HUES48 (cell line): ENCODE results near the gene RGL1.

Source experiments
- H3K27ac ChIP-seq: one replicate; pipeline ENCODE4 v1.7.0; 2013; ENCODE audit warnings: low read depth, low read length, inconsistent platforms
- H3K27me3 ChIP-seq: 2 replicates; pipeline ENCODE4 v1.6.1; 2013; ENCODE audit warnings: mild to moderate bottlenecking, low read length; ENCODE audit not compliant: control insufficient read depth, insufficient read depth
- H3K36me3 ChIP-seq: 2 replicates; pipeline ENCODE4 v1.6.1; 2013; ENCODE audit warnings: low read length; ENCODE audit not compliant: control insufficient read depth, insufficient read depth
- H3K4me1 ChIP-seq: 2 replicates; pipeline ENCODE4 v1.6.1; 2013; ENCODE audit warnings: mild to moderate bottlenecking, low read length; ENCODE audit not compliant: control insufficient read depth, insufficient read depth
- H3K4me3 ChIP-seq: 2 replicates; pipeline ENCODE4 v1.5.1; 2013; ENCODE audit warnings: mild to moderate bottlenecking, low read depth, low read length
- H3K9ac ChIP-seq: 2 replicates; pipeline ENCODE4 v1.6.1; 2013; ENCODE audit warnings: mild to moderate bottlenecking, low read depth, low read length, moderate library complexity
- H3K9me3 ChIP-seq: 2 replicates; pipeline ENCODE4 v1.6.1; 2013; ENCODE audit warnings: low read length; ENCODE audit not compliant: control insufficient read depth, insufficient read depth

RGL1 gene

DNA sequence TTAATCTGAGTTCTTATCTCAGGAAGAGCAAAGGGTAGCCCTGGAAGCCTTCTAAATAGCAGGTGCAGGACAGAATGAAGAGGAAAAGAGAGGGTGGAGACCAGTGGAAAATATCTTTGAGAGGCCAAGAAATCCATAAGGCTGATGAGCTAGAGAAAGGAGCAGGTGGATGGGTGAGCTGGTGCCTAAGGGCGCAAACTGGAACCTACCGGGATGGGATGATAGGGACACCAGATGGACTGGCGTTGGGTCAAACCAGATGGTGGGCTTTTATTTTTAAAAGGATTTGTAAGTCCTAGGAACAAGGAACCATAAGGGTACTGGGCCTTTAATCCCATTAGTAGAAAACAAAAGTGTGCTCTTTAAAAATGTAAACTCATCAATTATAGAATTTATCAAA is 59.7 kb downstream of the RGL1 start:
- H3K27ac ChIP-seq: no peak overlapping the region
- H3K4me3 ChIP-seq: no peak overlapping the region
- 0 out of 2 replicates have a peak, but pooled peaks cover 4% of the 10 kb centered on the region for H3K4me1 ChIP-seq
- no peaks in the 10 kb centered on the region for H3K9me3 ChIP-seq
- H3K36me3 ChIP-seq: no peaks in the 10 kb centered on the region
- no peak overlapping the region for H3K9ac ChIP-seq
- no peaks in the 10 kb centered on the region for H3K27me3 ChIP-seq

DNA sequence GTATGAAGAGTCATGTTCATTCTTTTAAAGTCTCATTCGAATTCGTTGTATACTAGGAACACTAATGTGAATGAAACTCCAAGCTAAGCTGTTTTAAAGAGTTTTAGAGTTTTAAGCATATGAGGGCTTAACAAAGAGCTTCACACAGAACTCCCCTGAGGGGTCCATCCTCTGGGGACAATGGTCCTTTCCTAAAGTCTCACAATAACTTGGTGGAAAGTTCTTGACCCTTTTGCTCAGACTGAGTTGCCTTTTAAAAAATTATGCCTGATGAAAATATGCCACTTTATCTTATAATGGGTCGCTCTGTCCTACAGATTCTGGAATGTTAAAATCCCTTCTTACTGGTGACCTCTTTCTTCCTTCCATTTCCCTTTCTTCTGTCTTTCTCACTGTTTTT is 64.3 kb downstream of the RGL1 start:
- Histone ChIP-seq H3K27ac (no peak overlapping the region), H3K27me3 (no peaks in the 10 kb centered on the region), H3K36me3 (no peaks in the 10 kb centered on the region), H3K4me3 (no peak overlapping the region), H3K4me1 (peaks cover 41% of the 10 kb centered on the region), H3K9ac (no peak overlapping the region), H3K9me3 (no peaks in the 10 kb centered on the region)

DNA sequence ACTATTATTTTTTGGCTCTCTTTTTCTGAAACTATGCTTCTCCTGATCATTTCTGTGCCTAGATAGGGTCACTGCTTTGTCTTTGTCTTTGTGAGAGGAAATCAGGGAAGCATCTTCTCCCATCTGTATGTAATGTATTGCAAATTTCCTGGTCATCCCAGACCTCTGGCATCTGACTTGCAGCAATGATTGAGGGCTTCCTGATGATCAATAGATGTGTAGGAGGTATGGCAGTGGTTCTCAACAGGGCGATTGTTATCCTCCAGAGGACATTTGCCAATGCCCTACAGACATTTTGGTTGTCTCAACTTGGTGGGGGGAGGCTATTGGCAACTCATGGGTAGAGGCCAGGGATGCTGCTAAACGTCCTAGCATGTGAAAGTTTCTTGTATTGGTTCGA is 64.7 kb downstream of the RGL1 start:
- H3K27me3 ChIP-seq: no peaks in the 10 kb centered on the region
- H3K4me1 ChIP-seq: peaks cover 41% of the 10 kb centered on the region
- H3K9me3 ChIP-seq: no peaks in the 10 kb centered on the region
- no peak overlapping the region for H3K27ac ChIP-seq
- H3K4me3 ChIP-seq: no peak overlapping the region
- H3K9ac ChIP-seq: no peak overlapping the region
- H3K36me3 ChIP-seq: no peaks in the 10 kb centered on the region

DNA sequence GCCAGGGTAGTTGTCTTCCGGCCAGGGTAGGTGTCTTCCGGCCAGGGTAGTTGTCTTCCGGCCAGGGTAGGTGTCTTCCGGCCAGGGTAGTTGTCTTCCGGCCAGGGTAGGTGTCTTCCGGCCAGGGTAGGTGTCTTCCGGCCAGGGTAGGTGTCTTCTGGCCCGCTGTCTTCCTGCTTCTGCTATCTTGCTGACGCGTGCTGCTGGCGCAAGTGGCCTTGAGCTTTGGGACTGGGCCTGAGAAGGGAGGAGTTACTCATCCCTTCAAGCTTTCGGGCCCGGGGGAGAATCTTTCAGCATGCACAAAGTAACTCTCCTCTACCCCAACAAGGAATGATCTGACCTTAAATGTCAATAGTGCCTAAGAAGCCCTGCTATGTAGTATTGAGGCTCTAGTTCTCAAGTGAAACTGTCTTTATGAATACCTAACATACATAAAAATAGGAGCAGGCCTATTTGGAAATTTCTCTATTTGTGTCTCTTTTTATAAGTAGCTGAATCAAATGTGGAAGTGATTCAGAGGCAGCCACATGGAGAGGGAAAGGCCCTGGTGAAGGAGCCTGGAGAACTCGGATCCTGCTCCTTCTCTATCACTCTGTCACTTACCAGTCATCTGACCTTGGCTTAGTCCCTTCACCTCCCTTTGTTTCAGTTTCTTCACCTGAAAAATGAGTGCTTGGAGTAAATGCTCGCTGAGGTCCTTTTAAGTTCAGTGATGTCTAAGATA is 65.6 kb downstream of the RGL1 start:
- H3K36me3 ChIP-seq: no peaks in the 10 kb centered on the region
- H3K9ac ChIP-seq: no peak overlapping the region
- H3K9me3 ChIP-seq: no peaks in the 10 kb centered on the region
- H3K4me1 ChIP-seq: peaks cover 41% of the 10 kb centered on the region
- H3K27ac ChIP-seq: peak overlapping the region; percentile 76
- H3K4me3 ChIP-seq: no peak overlapping the region
- H3K27me3 ChIP-seq: no peaks in the 10 kb centered on the region

DNA sequence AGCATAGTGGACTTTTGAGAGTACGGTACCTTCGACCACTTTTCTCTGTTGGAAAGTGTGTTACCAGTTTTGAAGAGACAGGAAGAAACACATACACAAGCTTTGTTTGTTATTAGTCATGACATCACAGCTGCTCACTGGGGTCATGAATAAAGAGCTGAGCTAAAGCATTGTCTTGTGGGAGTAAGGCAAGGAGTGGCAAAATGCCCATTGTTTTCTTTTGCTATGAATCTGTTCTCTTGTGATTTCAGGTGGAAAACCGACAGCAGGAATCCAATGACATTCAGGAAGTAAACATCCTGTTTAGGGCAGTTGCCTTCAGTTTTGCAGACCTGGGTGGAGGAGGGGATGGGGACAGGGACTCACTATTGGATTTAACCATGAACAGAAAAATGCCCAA is 66.2 kb downstream of the RGL1 start:
- Histone ChIP-seq H3K27me3 (no peaks in the 10 kb centered on the region), H3K36me3 (no peaks in the 10 kb centered on the region), H3K27ac (peak overlapping the region; percentile 76), H3K4me3 (no peak overlapping the region), H3K4me1 (peaks cover 41% of the 10 kb centered on the region), H3K9ac (no peak overlapping the region), H3K9me3 (no peaks in the 10 kb centered on the region)

DNA sequence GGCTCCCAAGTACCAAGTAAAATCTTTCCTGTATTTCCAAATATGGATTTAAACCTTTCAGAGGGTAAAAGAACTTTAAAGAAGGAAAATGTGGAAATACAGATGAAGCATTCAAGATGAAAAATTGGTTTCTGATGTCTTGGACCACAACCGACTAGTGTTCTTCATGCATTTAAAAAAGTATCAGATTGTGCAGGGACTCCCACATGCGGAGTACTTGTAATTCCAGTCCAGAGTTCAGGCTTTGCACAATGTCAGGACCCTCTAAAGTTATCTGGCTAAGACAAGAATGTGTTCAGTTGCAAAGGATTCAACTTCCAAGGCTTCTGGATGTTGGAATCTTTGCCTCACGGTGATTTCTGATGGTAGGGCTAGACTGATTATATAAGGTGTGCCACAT is 66.7 kb downstream of the RGL1 start:
- Histone ChIP-seq H3K36me3 (no peaks in the 10 kb centered on the region), H3K4me1 (peaks cover 41% of the 10 kb centered on the region), H3K4me3 (no peak overlapping the region), H3K27me3 (no peaks in the 10 kb centered on the region), H3K9me3 (no peaks in the 10 kb centered on the region), H3K9ac (no peak overlapping the region), H3K27ac (peak overlapping the region; percentile 76)

DNA sequence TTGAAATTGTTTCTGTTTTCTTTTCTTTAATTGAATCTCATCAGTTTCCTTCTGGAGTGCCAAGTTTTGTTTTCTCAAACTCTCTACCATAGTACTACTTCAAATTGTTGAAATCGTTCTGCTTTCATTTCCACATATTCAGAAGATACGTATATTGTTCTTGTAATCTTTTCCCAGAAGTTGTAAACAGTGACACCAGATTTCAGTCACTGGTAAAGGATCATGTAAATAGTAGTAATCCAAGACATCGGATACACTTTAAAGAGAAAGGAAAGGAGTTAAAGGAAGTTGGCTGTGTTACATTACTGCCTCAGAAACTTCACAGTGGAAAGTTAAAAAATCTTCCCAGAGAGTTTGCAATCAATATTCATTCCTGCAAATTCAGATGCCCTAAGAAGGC is 67.5 kb downstream of the RGL1 start:
- H3K36me3 ChIP-seq: no peaks in the 10 kb centered on the region
- H3K4me3 ChIP-seq: no peak overlapping the region
- H3K9me3 ChIP-seq: no peaks in the 10 kb centered on the region
- peaks cover 41% of the 10 kb centered on the region for H3K4me1 ChIP-seq
- H3K27ac ChIP-seq: no peak overlapping the region
- H3K9ac ChIP-seq: no peak overlapping the region
- no peaks in the 10 kb centered on the region for H3K27me3 ChIP-seq

DNA sequence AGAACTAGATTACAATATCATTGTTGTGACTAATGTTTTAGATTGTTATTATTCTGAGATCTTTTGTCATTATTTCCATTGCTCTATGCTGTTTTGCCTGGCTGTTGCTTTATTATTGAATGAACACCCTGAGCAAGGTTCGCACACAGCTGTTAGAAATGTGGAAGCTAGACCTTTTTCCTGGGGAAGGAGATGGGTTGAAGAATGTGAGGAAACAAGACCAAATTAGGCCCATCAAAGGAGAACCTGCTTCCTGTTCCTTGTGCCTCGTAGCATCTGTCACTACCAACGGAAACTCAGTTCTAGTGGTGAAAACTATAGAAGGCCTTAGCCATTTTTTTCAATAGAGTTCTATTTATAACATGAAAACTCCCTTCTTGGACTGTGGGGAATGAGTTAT is 68.7 kb downstream of the RGL1 start:
- H3K4me3 ChIP-seq: no peak overlapping the region
- peaks cover 41% of the 10 kb centered on the region for H3K4me1 ChIP-seq
- H3K9ac ChIP-seq: no peak overlapping the region
- no peaks in the 10 kb centered on the region for H3K9me3 ChIP-seq
- H3K27ac ChIP-seq: no peak overlapping the region
- H3K36me3 ChIP-seq: no peaks in the 10 kb centered on the region
- no peaks in the 10 kb centered on the region for H3K27me3 ChIP-seq

DNA sequence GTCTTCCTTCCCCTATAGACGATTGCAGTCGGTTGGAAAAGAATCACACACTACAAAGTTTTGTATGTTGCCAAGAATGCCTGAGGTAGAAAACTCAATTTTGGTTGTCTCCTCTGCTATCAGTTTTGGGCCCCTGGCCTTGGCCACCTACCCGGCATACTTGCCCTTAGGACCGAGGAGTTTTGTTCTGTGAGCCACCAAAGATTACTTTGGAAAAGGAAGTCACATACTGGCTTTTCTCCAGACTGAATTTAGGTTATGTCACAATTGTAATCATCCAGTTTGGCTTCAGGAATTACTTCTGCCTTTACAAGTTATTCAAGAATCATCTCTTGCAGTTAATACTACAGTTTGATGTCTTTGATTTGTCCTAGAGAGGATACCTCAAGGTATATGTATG is 71.4 kb downstream of the RGL1 start:
- H3K27ac ChIP-seq: no peak overlapping the region
- H3K9me3 ChIP-seq: no peaks in the 10 kb centered on the region
- no peak overlapping the region for H3K9ac ChIP-seq
- no peaks in the 10 kb centered on the region for H3K27me3 ChIP-seq
- H3K36me3 ChIP-seq: no peaks in the 10 kb centered on the region
- H3K4me3 ChIP-seq: no peak overlapping the region
- peaks cover 28% of the 10 kb centered on the region for H3K4me1 ChIP-seq

DNA sequence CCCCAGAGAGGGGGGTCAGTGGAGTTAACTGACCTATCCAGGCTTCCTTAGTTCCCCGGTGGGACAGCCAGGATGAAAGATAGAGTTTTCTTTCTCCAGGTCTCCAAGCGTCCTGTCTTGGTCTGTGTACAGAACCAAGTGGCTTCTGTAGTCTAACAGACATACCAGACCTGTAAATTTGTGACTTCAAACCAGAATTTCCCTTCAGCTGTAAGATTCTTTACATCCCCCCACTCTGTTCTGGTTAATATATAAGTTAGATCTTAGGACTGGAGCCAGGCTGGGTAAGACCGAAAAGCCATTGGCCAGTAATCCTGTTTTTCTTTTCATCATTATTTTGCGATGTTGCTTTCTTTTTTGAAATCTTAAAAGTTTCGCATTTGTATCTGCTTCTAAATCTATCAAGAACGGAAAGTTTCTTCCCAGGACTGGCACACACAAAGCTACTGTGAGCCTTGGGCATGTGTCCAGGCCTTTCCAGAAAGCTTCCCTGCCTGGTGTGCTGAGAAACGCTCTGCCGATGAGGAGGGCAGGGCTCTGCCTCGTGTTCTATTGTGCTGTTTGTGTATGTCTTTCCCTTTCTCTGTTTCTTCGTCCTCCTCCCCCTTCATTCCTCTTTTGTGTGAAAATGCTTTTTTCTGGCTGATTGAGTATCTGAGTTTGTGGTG is 72.3 kb downstream of the RGL1 start:
- H3K9ac ChIP-seq: no peak overlapping the region
- no peak overlapping the region for H3K4me3 ChIP-seq
- H3K9me3 ChIP-seq: no peaks in the 10 kb centered on the region
- peaks cover 28% of the 10 kb centered on the region for H3K4me1 ChIP-seq
- H3K27ac ChIP-seq: no peak overlapping the region
- no peaks in the 10 kb centered on the region for H3K36me3 ChIP-seq
- H3K27me3 ChIP-seq: no peaks in the 10 kb centered on the region

DNA sequence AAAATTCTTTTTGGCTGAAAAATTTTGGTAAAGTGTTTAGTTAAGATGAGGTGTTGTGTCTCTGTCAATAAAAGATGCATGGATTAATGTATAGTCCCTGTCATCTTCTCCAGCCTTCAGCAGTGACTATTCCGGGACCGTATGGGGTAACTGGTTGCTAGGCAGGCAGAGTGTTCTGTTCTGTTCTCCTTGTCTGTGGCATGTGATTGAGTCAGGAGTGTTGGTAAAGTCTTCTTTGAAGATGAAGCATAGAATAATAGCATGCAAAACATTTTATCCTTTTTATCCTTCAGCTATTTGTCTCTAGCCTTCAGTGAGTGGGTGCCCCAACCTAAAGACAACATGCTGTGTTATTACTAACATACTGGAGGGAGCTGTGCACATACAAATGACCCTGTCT is 74.6 kb downstream of the RGL1 start:
- H3K9me3 ChIP-seq: no peaks in the 10 kb centered on the region
- peaks cover 13% of the 10 kb centered on the region for H3K4me1 ChIP-seq
- no peak overlapping the region for H3K27ac ChIP-seq
- no peaks in the 10 kb centered on the region for H3K36me3 ChIP-seq
- no peak overlapping the region for H3K9ac ChIP-seq
- no peaks in the 10 kb centered on the region for H3K27me3 ChIP-seq
- no peak overlapping the region for H3K4me3 ChIP-seq
